ENCODE data around the gene C2. TPM values are rescaled to one million over a fixed set of nuclear protein-coding genes. Genes with fewer than 3 reads are reported as not detected.
A peak's percentile ranks its signal among the peaks of the same experiment; 100 is the strongest.

The C2 gene
- polyA plus RNA-seq, 1 of the 3 experiments (the other 2 are of a cell fraction): 0.43 TPM

GRCh38 chr6:31958741-31959739, 31.5 kb downstream of the C2 start, which contains the start of the genes NELFE and SKIC2 (continued):
- TF ChIP-seq TCF12 (IDR thresholded peaks at IDR 0.05): 0 out of 2 replicates have a peak, but pooled peaks have one; percentile 47

- no peak overlapping the region for H2AFZ ChIP-seq (ENCODE audit: low read depth)
- no peak for TF ChIP-seq NRF1 (IDR thresholded peaks at IDR 0.05; ENCODE audit: low read depth, low read length)
- no peak for TF ChIP-seq YY1 (IDR thresholded peaks at IDR 0.05; ENCODE audit: low read depth)
- no peak for TF ChIP-seq GABPA (IDR thresholded peaks at IDR 0.05; ENCODE audit: low read depth)
- TF ChIP-seq, protein P1, sequence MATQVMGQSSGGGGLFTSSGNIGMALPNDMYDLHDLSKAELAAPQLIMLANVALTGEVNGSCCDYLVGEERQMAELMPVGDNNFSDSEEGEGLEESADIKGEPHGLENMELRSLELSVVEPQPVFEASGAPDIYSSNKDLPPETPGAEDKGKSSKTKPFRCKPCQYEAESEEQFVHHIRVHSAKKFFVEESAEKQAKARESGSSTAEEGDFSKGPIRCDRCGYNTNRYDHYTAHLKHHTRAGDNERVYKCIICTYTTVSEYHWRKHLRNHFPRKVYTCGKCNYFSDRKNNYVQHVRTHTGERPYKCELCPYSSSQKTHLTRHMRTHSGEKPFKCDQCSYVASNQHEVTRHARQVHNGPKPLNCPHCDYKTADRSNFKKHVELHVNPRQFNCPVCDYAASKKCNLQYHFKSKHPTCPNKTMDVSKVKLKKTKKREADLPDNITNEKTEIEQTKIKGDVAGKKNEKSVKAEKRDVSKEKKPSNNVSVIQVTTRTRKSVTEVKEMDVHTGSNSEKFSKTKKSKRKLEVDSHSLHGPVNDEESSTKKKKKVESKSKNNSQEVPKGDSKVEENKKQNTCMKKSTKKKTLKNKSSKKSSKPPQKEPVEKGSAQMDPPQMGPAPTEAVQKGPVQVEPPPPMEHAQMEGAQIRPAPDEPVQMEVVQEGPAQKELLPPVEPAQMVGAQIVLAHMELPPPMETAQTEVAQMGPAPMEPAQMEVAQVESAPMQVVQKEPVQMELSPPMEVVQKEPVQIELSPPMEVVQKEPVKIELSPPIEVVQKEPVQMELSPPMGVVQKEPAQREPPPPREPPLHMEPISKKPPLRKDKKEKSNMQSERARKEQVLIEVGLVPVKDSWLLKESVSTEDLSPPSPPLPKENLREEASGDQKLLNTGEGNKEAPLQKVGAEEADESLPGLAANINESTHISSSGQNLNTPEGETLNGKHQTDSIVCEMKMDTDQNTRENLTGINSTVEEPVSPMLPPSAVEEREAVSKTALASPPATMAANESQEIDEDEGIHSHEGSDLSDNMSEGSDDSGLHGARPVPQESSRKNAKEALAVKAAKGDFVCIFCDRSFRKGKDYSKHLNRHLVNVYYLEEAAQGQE (IDR thresholded peaks at IDR 0.05; ENCODE audit: low read depth, low read length): no peak
- no peak for TF ChIP-seq ZBTB33 (IDR thresholded peaks at IDR 0.05; ENCODE audit: borderline replicate concordance, low read depth)
- no peak for TF ChIP-seq MXI1 (IDR thresholded peaks at IDR 0.05; ENCODE audit: low read depth, low read length)
- TF ChIP-seq RCOR1 (IDR thresholded peaks at IDR 0.05; ENCODE audit: low read length): no peak
- no peak for TF ChIP-seq CTCF (IDR thresholded peaks at IDR 0.05)
- no peak for TF ChIP-seq EP300 (IDR thresholded peaks at IDR 0.05; ENCODE audit: borderline replicate concordance in 1 of 2, low read depth in 1 of 2, low read length in 1 of 2)
- no peak for TF ChIP-seq NFIC (IDR thresholded peaks at IDR 0.05; ENCODE audit: borderline replicate concordance)
- TF ChIP-seq RAD21 (IDR thresholded peaks at IDR 0.05; ENCODE audit: low read length): no peak
- TF ChIP-seq FOXM1 (IDR thresholded peaks at IDR 0.05; ENCODE audit: low read depth): no peak
- no peak for TF ChIP-seq FOXJ3 (CRISPR knock-in tag; IDR thresholded peaks at IDR 0.05)
- TF ChIP-seq TCF12 (IDR thresholded peaks at IDR 0.05): no peak
- no peak for TF ChIP-seq JUND (IDR thresholded peaks at IDR 0.05)
- no peak for TF ChIP-seq PBX3 (IDR thresholded peaks at IDR 0.05)
- TF ChIP-seq, protein P2, sequence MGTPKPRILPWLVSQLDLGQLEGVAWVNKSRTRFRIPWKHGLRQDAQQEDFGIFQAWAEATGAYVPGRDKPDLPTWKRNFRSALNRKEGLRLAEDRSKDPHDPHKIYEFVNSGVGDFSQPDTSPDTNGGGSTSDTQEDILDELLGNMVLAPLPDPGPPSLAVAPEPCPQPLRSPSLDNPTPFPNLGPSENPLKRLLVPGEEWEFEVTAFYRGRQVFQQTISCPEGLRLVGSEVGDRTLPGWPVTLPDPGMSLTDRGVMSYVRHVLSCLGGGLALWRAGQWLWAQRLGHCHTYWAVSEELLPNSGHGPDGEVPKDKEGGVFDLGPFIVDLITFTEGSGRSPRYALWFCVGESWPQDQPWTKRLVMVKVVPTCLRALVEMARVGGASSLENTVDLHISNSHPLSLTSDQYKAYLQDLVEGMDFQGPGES (IDR thresholded peaks at IDR 0.05; ENCODE audit: low read depth, low read length): no peak
- no peak for TF ChIP-seq POLR2AphosphoS5 (IDR thresholded peaks at IDR 0.05; ENCODE audit: low read depth, low read length)
- TF ChIP-seq FOSL2 (IDR thresholded peaks at IDR 0.05; ENCODE audit: borderline replicate concordance, low read depth): no peak
- no peaks in the 10 kb centered on the region for H3K9me2 ChIP-seq
- H3F3A ChIP-seq (replicated peaks; ENCODE audit: insufficient read depth): peaks cover 3% of the 10 kb centered on the region
- POLR2A ChIA-PET: interaction anchor here (1.7 kb wide), 1 partner anchor 10 kb away, joined by 4 read pairs; the partner anchor contains the start of gene DXO
- H3K9me3 ChIP-seq: no peaks in the 10 kb centered on the region
- H3K79me2 ChIP-seq (ENCODE audit: insufficient read depth): peaks cover 41% of the 10 kb centered on the region
- H3K4me3 ChIP-seq (ENCODE audit: low read depth in 2 of 2, low read length in 1 of 2): no peak overlapping the region
- no peak overlapping the region for H3K27ac ChIP-seq (ENCODE audit: low read depth in 2 of 2, low read length in 1 of 2)
- H3K36me3 ChIP-seq (replicated peaks in 1 of 2; ENCODE audit: control insufficient read depth in 1 of 2, insufficient read depth in 2 of 2, low read length in 1 of 2): peaks cover 35 to 69% of the 10 kb centered on the region in 2 experiments
- no peaks in the 10 kb centered on the region for H4K20me1 ChIP-seq (ENCODE audit: insufficient read depth)
- H3K9ac ChIP-seq: no peak overlapping the region
- DNase-seq: no peak
- 95% methylated on average over 12 of the region's 12 CpGs for WGBS (ENCODE audit: low lambda C conversion rate)
- CTCF ChIA-PET: interaction anchor here (1.5 to 2.0 kb wide), 2 partner anchors 10 to 73 kb away, joined by 3 to 7 read pairs; no protein-coding TSS in a partner anchor
- peaks cover 0 to 17% of the 10 kb centered on the region in 2 experiments; a peak in 2 of 4 replicates for H3K4me1 ChIP-seq (ENCODE audit: control insufficient read depth in 1 of 2, insufficient read depth in 2 of 2, low read depth in 1 of 2, low read length in 1 of 2)
- H3K4me2 ChIP-seq: no peak overlapping the region
- no peaks in the 10 kb centered on the region for H3K27me3 ChIP-seq (ENCODE audit: insufficient read depth)
Measured at GRCh38 chr6:31961616-31962015, 34.1 kb downstream of the C2 start.

Measured in SK-N-SH (cell line).